ENCODE results near the gene CTSZ.

GRCh38 chr20:59035381-59035780, 28.3 kb upstream of the CTSZ start:
- TF ChIP-seq PAX5 (IDR thresholded peaks at IDR 0.05; ENCODE audit: insufficient read depth, low read length, severe bottlenecking), result no peak
- TF ChIP-seq SPI1 (IDR thresholded peaks at IDR 0.05; ENCODE audit: low read depth, low read length), result no peak
- no peak for TF ChIP-seq POLR2AphosphoS5 (IDR thresholded peaks at IDR 0.05; ENCODE audit: low read depth, low read length)
- no peak for TF ChIP-seq TAF1 (IDR thresholded peaks at IDR 0.05; ENCODE audit: low read depth, low read length)
- TF ChIP-seq POLR2A (IDR thresholded peaks at IDR 0.05; ENCODE audit: low read depth, low read length), result no peak
- TF ChIP-seq POU2F2 (IDR thresholded peaks at IDR 0.05; ENCODE audit: low read depth, low read length), result no peak
